OCI-LY7 (cell line): ENCODE data around the gene STK11IP. TPM values are rescaled to one million over a fixed set of nuclear protein-coding genes. Genes with fewer than 3 reads are reported as not detected.

Experiments used
- BruUV-seq: library from RNA; stranded (reverse); fragments of 400-500 nt; replicated peaks from 2 replicates; lab custom pipeline; 2021; lab: Mats Ljungman, UMichigan
- CTCF ChIA-PET: fragments of 300-600 bp; sonication (Branson Sonifier 250); formaldehyde crosslinking; loops from one replicate; lab custom pipeline; 2022; ENCODE audit warnings: antibody characterized with exemption; ENCODE audit not compliant: unreplicated experiment; lab: Charles Lee
- POLR2A ChIA-PET: fragments of 300-600 bp; sonication (Branson Sonifier 250); formaldehyde crosslinking; loops from one replicate; lab custom pipeline; 2022; ENCODE audit warnings: antibody characterized with exemption; lab: Charles Lee
- DNase-seq: peaks from one replicate; pipeline ENCODE4 v3.0.0-alpha.2; 2015; ENCODE audit warnings: low spot score
- H2AFZ ChIP-seq: fragments of 200-600 bp; sonication (generic), shearing (Covaris generic); 2 replicates; pipeline ENCODE4 v1.6.1; 2014; ENCODE audit warnings: mild to moderate bottlenecking, antibody characterized with exemption, low read length, moderate library complexity
- H3K27ac ChIP-seq: fragments of 200-600 bp; sonication (generic); 2 replicates; pipeline ENCODE4 v1.5.1; 2014; ENCODE audit warnings: mixed run types, low read depth, mild to moderate bottlenecking, moderate library complexity, low read length, inconsistent platforms; ENCODE audit not compliant: poor library complexity, severe bottlenecking
- H3K36me3 ChIP-seq: fragments of 200-600 bp; sonication (generic); 2 replicates; pipeline ENCODE4 v1.6.1; 2014; ENCODE audit warnings: mild to moderate bottlenecking, antibody characterized with exemption, low read length, moderate library complexity, mixed read lengths; ENCODE audit not compliant: insufficient read depth
- H3K4me1 ChIP-seq: fragments of 200-600 bp; sonication (generic); 2 replicates; pipeline ENCODE4 v1.5.1; 2014; ENCODE audit warnings: mild to moderate bottlenecking, low read length; ENCODE audit not compliant: insufficient read depth, poor library complexity, severe bottlenecking
- H3K4me2 ChIP-seq: fragments of 200-600 bp; sonication (generic); 2 replicates; pipeline ENCODE4 v1.6.1; 2014; ENCODE audit warnings: mild to moderate bottlenecking, low read length
- H3K4me3 ChIP-seq: fragments of 200-600 bp; sonication (generic); 2 replicates; pipeline ENCODE4 v1.5.1; 2014; ENCODE audit warnings: mild to moderate bottlenecking, low read depth, low read length; ENCODE audit not compliant: poor library complexity, severe bottlenecking
- H3K79me2 ChIP-seq: fragments of 200-600 bp; sonication (generic); 2 replicates; pipeline ENCODE4 v1.6.1; 2016; ENCODE audit warnings: low read depth, mild to moderate bottlenecking, low read length, moderate library complexity, mixed read lengths; ENCODE audit not compliant: insufficient read depth
- H3K9me2 ChIP-seq: fragments of 200-600 bp; sonication (generic); 2 replicates; pipeline ENCODE4 v1.6.1; 2016; ENCODE audit warnings: mild to moderate bottlenecking, low read length, mixed read lengths; ENCODE audit not compliant: insufficient read depth
- H3K9me3 ChIP-seq: fragments of 200-600 bp; sonication (generic); 2 replicates; pipeline ENCODE4 v1.6.1; 2014; ENCODE audit warnings: mild to moderate bottlenecking, mixed run types, low read length, mixed read lengths
- H4K20me1 ChIP-seq: fragments of 200-600 bp; sonication (generic); 2 replicates; pipeline ENCODE4 v1.6.1; 2014; ENCODE audit warnings: mild to moderate bottlenecking, antibody characterized with exemption, low read length, moderate library complexity, mixed read lengths; ENCODE audit not compliant: insufficient read depth
- EZH2phosphoT487 ChIP-seq: fragments of 200-600 bp; sonication (generic); IDR thresholded peaks from 2 replicates; pipeline ENCODE4 v1.6.1; 2018; ENCODE audit warnings: low read depth, borderline replicate concordance, mild to moderate bottlenecking, mixed run types, antibody characterized with exemption, low read length, moderate library complexity, mixed read lengths
- intact Hi-C: fragments of 100-400 bp; cut with micrococcal nuclease; formaldehyde crosslinking; loops from one replicate; pipeline ENCODE4 v1.10.0; 2022; ENCODE audit not compliant: unreplicated experiment
- total RNA-seq, 2 experiments: library from RNA; depleted of rRNA in 1 of 2; stranded (reverse); fragments of >200 nt in 1 of 2; shearing (Covaris generic) in 1 of 2; gene quantifications; 2 replicates each; pipeline ENCODE4 v1.2.3, GENCODE V29; 2014 to 2022
- TF ChIP-seq, protein P1 (sequence below): fragments of 200-600 bp; sonication (generic); conservative IDR thresholded peaks from 2 replicates; pipeline ENCODE4 v1.5.1; 2014; ENCODE audit warnings: mild to moderate bottlenecking, antibody characterized with exemption, low read length, moderate library complexity, mixed read lengths

The STK11IP gene
- total RNA-seq, 2 experiments from 2014 or later = 26.5 to 37.6 TPM

DNA sequence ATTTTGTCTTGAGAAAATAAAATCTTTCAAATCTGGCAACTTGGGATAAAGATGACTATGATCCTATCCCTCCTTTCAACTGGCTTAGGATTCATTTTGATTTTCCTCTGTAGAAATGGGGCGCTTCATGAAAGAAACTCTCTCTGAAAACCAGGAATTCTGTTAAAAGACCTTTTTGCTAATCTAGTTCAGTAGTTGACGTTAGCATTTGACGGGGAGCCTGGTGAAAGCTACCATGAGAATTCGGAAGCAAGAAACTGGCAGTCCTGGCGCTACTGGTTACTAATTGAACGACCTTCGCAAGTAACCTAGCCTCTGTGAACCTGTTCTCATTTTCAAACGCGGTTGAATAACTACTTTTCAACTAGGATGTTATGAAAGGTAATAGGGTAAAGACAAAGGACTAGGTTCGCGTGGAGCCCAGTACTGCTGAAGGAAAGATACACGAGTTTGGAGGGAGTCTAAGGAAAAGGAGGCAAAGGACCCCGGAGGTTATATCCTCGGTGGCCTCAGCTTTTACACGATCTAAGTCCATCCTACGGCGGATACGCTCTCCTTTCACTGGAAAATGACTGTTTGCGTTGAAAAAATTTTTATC lies 604 bp upstream of the STK11IP start:
- H3K9me2 ChIP-seq = no peaks in the 10 kb centered on the region
- peak overlapping the region; percentile 56 for H3K27ac ChIP-seq
- peak overlapping the region; percentile 96 for H3K4me2 ChIP-seq
- H3K36me3 ChIP-seq = peaks cover 6% of the 10 kb centered on the region; the same call in 1 of the 2 replicates
- H3K9me3 ChIP-seq = no peaks in the 10 kb centered on the region
- H4K20me1 ChIP-seq = no peaks in the 10 kb centered on the region
- intact Hi-C loops = loop anchor here (1.0 to 5.0 kb wide), 3 partner anchors 45 to 210 kb away; partner anchors contain the start of genes CHPF and DNPEP
- TF ChIP-seq, protein P1, sequence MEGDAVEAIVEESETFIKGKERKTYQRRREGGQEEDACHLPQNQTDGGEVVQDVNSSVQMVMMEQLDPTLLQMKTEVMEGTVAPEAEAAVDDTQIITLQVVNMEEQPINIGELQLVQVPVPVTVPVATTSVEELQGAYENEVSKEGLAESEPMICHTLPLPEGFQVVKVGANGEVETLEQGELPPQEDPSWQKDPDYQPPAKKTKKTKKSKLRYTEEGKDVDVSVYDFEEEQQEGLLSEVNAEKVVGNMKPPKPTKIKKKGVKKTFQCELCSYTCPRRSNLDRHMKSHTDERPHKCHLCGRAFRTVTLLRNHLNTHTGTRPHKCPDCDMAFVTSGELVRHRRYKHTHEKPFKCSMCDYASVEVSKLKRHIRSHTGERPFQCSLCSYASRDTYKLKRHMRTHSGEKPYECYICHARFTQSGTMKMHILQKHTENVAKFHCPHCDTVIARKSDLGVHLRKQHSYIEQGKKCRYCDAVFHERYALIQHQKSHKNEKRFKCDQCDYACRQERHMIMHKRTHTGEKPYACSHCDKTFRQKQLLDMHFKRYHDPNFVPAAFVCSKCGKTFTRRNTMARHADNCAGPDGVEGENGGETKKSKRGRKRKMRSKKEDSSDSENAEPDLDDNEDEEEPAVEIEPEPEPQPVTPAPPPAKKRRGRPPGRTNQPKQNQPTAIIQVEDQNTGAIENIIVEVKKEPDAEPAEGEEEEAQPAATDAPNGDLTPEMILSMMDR = no peak
- no peak for TF ChIP-seq EZH2phosphoT487
- DNase-seq = no peak
- peak overlapping the region; percentile 63 for H2AFZ ChIP-seq
- H3K79me2 ChIP-seq = peaks cover 6% of the 10 kb centered on the region; the same call in 1 of the 2 replicates
- ChIA-PET POLR2A (interaction anchor here (0.8 to 3.4 kb wide), 7 partner anchors 12 to 207 kb away, joined by 3 to 14 read pairs (median 3); partner anchors contain the start of genes CHPF, GMPPA and TMEM198), CTCF (interaction anchor here (0.5 to 0.7 kb wide), 3 partner anchors 11 to 88 kb away, joined by 3 to 5 read pairs (median 4); no protein-coding TSS in a partner anchor)
- peak overlapping the region; percentile 77 for H3K4me3 ChIP-seq
- TSS peak; percentile 97 for BruUV-seq
- H3K4me1 ChIP-seq = peaks cover 14% of the 10 kb centered on the region

- Histone ChIP-seq H3K4me2 (peak overlapping the region; percentile 96), H3K9me3 (no peaks in the 10 kb centered on the region), H3K36me3 (peaks cover 6% of the 10 kb centered on the region), H3K9me2 (no peaks in the 10 kb centered on the region), H3K27ac (no peak overlapping the region), H3K4me3 (peak overlapping the region; percentile 77), H4K20me1 (no peaks in the 10 kb centered on the region), H3K4me1 (peaks cover 14% of the 10 kb centered on the region), H3K79me2 (peaks cover 6% of the 10 kb centered on the region; the same call in 1 of the 2 replicates), H2AFZ (peak overlapping the region; percentile 63; the same call in 1 of the 2 replicates)
- TF ChIP-seq EZH2phosphoT487 = no peak
- TF ChIP-seq, protein P1 = no peak
- CTCF ChIA-PET = no interaction called here
- DNase-seq = no peak
- intact Hi-C loops = loop anchor here (5.0 kb wide), 1 partner anchor 211 kb away; the partner anchor contains the start of gene DNPEP
- TSS peak; percentile 82 for BruUV-seq
- POLR2A ChIA-PET = interaction anchor here (0.6 to 3.4 kb wide), 3 partner anchors 32 to 579 kb away, joined by 3 to 14 read pairs (median 4); partner anchors contain the start of genes CHPF and TMEM198
Measured at GRCh38 chr2:219598308-219599078, 836 bp downstream of the STK11IP start.
